SK-N-MC (cell line): ENCODE measurements around the gene KLHL7.

ENCODE experiments used
- EZH2 ChIP-seq: fragments of 200-600 bp; sonication (generic); IDR thresholded peaks from one replicate; pipeline ENCODE4 v1.6.1; 2017; ENCODE audit warnings: antibody characterized with exemption
- POLR2AphosphoS5 ChIP-seq: IDR thresholded peaks from 2 replicates; pipeline ENCODE4 v1.6.1; 2012; ENCODE audit warnings: mild to moderate bottlenecking, low read depth, low read length, borderline replicate concordance

DNA sequence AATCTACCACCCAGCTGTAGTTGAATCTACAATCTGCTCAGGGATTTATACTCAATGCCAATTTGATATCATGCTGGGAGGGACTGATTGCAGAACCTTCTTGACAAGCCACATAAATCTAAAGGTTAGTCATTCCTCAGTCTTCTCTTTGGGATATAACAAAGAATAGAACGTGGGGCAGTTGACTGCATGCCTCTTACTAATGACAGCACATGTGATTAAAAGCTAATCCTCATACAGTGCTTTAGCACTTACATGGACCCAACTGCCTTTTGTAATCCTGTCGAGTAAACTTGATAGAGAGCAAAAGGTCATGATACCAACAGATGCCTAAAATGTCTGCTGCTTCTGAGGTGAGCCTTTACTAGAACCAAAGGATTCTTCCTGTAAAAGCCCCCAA, 12.3 kb downstream of the KLHL7 start:
- TF ChIP-seq POLR2AphosphoS5 (no peak), EZH2 (no peak)
